Amygdala (tissue), 56 donors: ENCODE data around the gene GRPR.
"Not testable (repeated sequence)": the region's sequence is repeated elsewhere in the genome, so short reads cannot be mapped to it uniquely, and the experiment has no call there.

Source experiments
- DNase-seq, 56 donors: peaks; one replicate each; lab custom pipeline; 2025; lab: John Stamatoyannopoulos, UW

Gene GRPR

GRCh38 chrX:16136080-16136479 lies 12.7 kb downstream of the GRPR start:
- no peak for DNase-seq

- no peak for DNase-seq
Observed at GRCh38 chrX:16137416-16138107, 14.2 kb downstream of the GRPR start.

- no peak for DNase-seq
Observed at GRCh38 chrX:16138108-16138427, 14.7 kb downstream of the GRPR start.

- DNase-seq: no peak
Observed at GRCh38 chrX:16140448-16140847, 17.1 kb downstream of the GRPR start.

GRCh38 chrX:16140983-16141382 lies 17.6 kb downstream of the GRPR start:
- DNase-seq: no peak

GRCh38 chrX:16141422-16142245 lies 18.3 kb downstream of the GRPR start:
- DNase-seq: no peak

GRCh38 chrX:16142246-16142558 lies 18.8 kb downstream of the GRPR start:
- no peak for DNase-seq

- no peak for DNase-seq
Observed at GRCh38 chrX:16143968-16144367, 20.6 kb downstream of the GRPR start.

- DNase-seq: no peak
Observed at GRCh38 chrX:16144420-16144819, 21.1 kb downstream of the GRPR start.

- not testable (repeated sequence) for DNase-seq
Observed at GRCh38 chrX:16145093-16145492, 21.7 kb downstream of the GRPR start.

- no peak for DNase-seq
Observed at GRCh38 chrX:16145656-16146055, 22.3 kb downstream of the GRPR start.

GRCh38 chrX:16148896-16149295 lies 25.5 kb downstream of the GRPR start:
- DNase-seq: no peak

GRCh38 chrX:16155581-16156096 lies 32.3 kb downstream of the GRPR start:
- DNase-seq: no peak

GRCh38 chrX:16156692-16157331 lies 33.4 kb downstream of the GRPR start:
- DNase-seq: no peak

GRCh38 chrX:16160729-16161128 lies 37.4 kb downstream of the GRPR start:
- DNase-seq: no peak

- not testable (repeated sequence) for DNase-seq
Observed at GRCh38 chrX:16161173-16161572, 37.8 kb downstream of the GRPR start.

- DNase-seq: no peak
Observed at GRCh38 chrX:16162391-16162790, 39.0 kb downstream of the GRPR start.

GRCh38 chrX:16164748-16165147 lies 41.4 kb downstream of the GRPR start:
- no peak for DNase-seq

GRCh38 chrX:16167181-16167580 lies 43.8 kb downstream of the GRPR start, which contains the start of gene MAGEB17:
TSS of gene MAGEB17 (plus strand) at chrX:16167481. CDS start at chrX:16170383, 2,902 bp downstream.
- DNase-seq: no peak

- DNase-seq: no peak
Observed at GRCh38 chrX:16171039-16171438, 47.7 kb downstream of the GRPR start.

- no peak for DNase-seq
Observed at GRCh38 chrX:16171944-16172343, 48.6 kb downstream of the GRPR start.

GRCh38 chrX:16172391-16172790 lies 49.0 kb downstream of the GRPR start:
- no peak for DNase-seq
